SK-N-SH treated with all-trans-retinoic acid at 6 μM for 48 hours (cell line): ENCODE results near the gene GAS5.

Experiments
- ARNTL ChIP-seq: fragments of 450-650 bp; formaldehyde crosslinking; IDR thresholded peaks from 2 replicates; pipeline ENCODE4 v1.5.0; 2020; ENCODE audit warnings: low read depth, mild to moderate bottlenecking, moderate library complexity, borderline replicate concordance
- BACH2 ChIP-seq: fragments of 250-450 bp; sonication (Bioruptor Pico); IDR thresholded peaks from 2 replicates; pipeline ENCODE4 v1.9.0; 2021; ENCODE audit warnings: mild to moderate bottlenecking, borderline replicate concordance
- CSDC2 ChIP-seq: fragments of 250-450 bp; sonication (Bioruptor Pico); IDR thresholded peaks from 2 replicates; pipeline ENCODE4 v1.5.0; 2020; ENCODE audit warnings: mild to moderate bottlenecking, moderate library complexity
- CSRNP3 ChIP-seq: fragments of 250-450 bp; sonication (Bioruptor Pico); IDR thresholded peaks from 2 replicates; pipeline ENCODE4 v1.5.1; 2021; ENCODE audit warnings: mild to moderate bottlenecking, moderate library complexity
- ISL1 ChIP-seq: fragments of 250-450 bp; sonication (Bioruptor Pico); IDR thresholded peaks from 2 replicates; pipeline ENCODE4 v2.1.2; 2022; ENCODE audit warnings: mild to moderate bottlenecking, moderate library complexity
- PATZ1 ChIP-seq: fragments of 250-450 bp; sonication (Bioruptor Pico); IDR thresholded peaks from 2 replicates; pipeline ENCODE4 v1.8.0; 2020; ENCODE audit warnings: mild to moderate bottlenecking, moderate library complexity, borderline replicate concordance
- POU6F1 ChIP-seq: fragments of 250-450 bp; sonication (Bioruptor Pico); IDR thresholded peaks from 2 replicates; pipeline ENCODE4 v1.8.0; 2021; ENCODE audit warnings: low read depth, mild to moderate bottlenecking, moderate library complexity, borderline replicate concordance
- RARB ChIP-seq: fragments of 250-450 bp; sonication (Bioruptor Pico); IDR thresholded peaks from 2 replicates; pipeline ENCODE4 v1.8.0; 2021; ENCODE audit warnings: mild to moderate bottlenecking, moderate library complexity
- SNAI2 ChIP-seq: fragments of 250-450 bp; sonication (Bioruptor Pico); IDR thresholded peaks from 2 replicates; pipeline ENCODE4 v1.5.0; 2020; ENCODE audit warnings: mild to moderate bottlenecking, moderate library complexity
- TCF4 ChIP-seq: fragments of 250-450 bp; sonication (Bioruptor Pico); IDR thresholded peaks from 2 replicates; pipeline ENCODE4 v1.8.0; 2021; ENCODE audit warnings: mild to moderate bottlenecking, moderate library complexity, borderline replicate concordance
- ZFP3 ChIP-seq: fragments of 250-450 bp; sonication (Bioruptor Pico); IDR thresholded peaks from 2 replicates; pipeline ENCODE4 v1.5.0; 2020; ENCODE audit warnings: mild to moderate bottlenecking, moderate library complexity
- ZFP30 ChIP-seq: fragments of 450-650 bp; formaldehyde crosslinking; IDR thresholded peaks from 2 replicates; pipeline ENCODE4 v1.5.0; 2022; ENCODE audit warnings: mild to moderate bottlenecking, moderate library complexity
- ZNF70 ChIP-seq: fragments of 450-650 bp; formaldehyde crosslinking; IDR thresholded peaks from 2 replicates; pipeline ENCODE4 v1.5.0; 2020; ENCODE audit warnings: mild to moderate bottlenecking, moderate library complexity

GRCh38 chr1:173827611-173828010 is 40.2 kb downstream of the GAS5 start:
- no peak for TF ChIP-seq ZFP30
- TF ChIP-seq PATZ1 (CRISPR knock-in tag) = no peak
- no peak for TF ChIP-seq ISL1 (CRISPR knock-in tag)
- TF ChIP-seq ZNF70 = no peak
- TF ChIP-seq ZFP3 = no peak
- TF ChIP-seq SNAI2 (CRISPR knock-in tag) = no peak
- no peak for TF ChIP-seq ARNTL (CRISPR knock-in tag)
- TF ChIP-seq RARB (CRISPR knock-in tag) = no peak
- TF ChIP-seq CSRNP3 = no peak
- no peak for TF ChIP-seq CSDC2 (CRISPR knock-in tag)
- TF ChIP-seq TCF4 (CRISPR knock-in tag) = no peak
- TF ChIP-seq BACH2 (CRISPR knock-in tag) = no peak
- no peak for TF ChIP-seq POU6F1 (CRISPR knock-in tag)
